ENCODE results near the gene IRAK1.

The IRAK1 gene

GRCh38 chrX:154019633-154020528 is at the start of gene IRAK1:
TSS of gene IRAK1 (minus strand) at chrX:154019902. CDS start at chrX:154019812, 90 bp downstream.
- in situ Hi-C loops (cut with MboI; ENCODE audit: low sequenced_read_pairs) = no loop called here

DNA sequence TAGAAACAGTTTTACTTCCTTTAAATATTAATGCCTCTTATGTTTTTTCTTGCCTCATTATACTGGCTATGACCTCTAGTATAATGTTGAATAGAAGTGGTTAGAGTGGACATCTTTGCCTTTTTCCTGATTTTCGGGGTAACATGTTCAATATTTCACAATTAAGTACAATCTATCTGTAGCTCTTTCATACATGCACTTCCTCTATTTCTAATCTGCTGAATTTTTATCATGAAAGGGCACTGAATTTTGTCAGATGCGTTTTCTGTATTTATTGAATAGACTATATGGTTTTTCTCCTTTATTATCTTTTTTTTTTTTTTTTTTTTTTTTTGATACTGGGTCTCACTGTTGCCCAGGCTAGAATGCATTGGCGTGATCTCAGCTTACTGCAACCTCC is 48.9 kb upstream of the IRAK1 start:
- in situ Hi-C loops (cut with MboI; ENCODE audit: low sequenced_read_pairs) = no loop called here

DNA sequence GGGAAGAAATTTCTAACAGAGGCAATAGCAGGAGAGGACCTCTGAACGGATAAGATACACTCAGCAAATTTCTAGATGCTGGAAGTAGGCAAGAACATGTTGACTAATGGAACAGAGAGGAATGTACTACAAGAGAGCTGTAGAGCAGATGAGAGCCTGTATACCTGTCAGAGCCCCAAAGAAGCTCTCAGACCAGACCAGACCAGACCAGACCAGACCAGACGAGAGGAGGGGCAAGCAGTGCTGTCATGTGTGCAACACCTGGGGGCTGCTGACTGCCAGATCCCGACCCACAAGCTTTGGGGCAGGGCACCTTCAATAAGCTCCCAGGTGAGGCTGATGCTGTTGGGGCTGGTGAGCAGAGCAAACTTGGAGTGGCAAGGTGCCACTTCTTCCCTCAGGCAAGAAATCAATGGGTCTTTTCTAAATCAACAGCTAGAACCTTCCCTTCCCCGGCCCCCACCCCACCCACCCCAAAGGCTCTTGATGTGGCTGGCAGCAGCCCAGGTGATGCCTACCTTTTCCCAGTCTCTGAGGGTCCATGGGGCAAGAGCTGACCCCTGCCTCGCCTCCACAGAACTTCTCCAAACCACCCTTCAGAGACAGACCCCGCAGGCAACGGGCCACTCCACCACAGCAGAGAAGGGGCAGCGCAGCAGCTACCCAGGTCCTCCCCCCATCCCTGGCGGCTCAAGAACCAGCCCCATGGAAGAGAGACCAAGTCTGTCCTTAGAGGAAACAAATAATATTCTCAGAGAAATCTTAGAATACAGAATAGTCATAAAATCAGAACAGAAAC is 45.1 kb upstream of the IRAK1 start:
- in situ Hi-C loops (cut with MboI; ENCODE audit: low sequenced_read_pairs) = no loop called here

DNA sequence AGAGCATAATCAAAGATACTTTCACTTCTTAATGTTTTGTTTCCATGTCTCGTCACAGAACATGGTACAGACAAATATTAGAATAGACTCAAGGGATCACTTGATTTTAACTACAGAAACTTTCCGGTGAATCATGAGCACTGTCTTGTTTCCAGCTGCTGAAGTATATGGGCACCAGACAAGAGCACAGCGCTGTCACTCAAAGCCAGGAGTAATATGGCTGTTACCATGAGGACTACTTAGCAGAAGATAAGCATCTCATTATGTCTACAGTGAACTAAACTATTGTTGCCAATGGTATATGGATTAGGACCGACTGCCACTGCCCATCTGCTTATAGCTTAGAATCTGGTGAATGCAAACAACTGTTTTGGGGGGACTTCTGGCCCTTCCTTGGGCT is 43.5 kb upstream of the IRAK1 start:
- in situ Hi-C loops (cut with MboI; ENCODE audit: low sequenced_read_pairs) = no loop called here

DNA sequence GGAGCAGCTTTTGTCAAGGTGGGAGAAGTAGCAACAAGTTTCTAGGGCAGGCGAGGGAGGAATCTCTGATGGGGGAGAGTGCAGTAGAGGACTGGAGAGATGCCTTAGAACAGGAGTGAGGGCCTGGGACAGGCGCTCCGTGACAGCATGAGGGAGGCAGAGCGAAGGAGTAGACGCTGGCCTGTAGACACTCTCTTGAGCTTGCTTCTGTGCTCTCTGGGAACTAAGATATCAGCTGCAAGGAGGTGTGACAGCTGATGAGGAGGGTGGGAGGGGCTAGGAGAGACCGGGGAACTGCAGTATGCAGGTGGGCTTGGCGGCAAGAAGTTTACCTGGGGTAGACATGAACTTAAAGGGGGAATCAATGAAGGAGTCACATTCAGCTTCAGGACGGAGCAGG is 42.1 kb upstream of the IRAK1 start:
- in situ Hi-C loops (cut with MboI; ENCODE audit: low sequenced_read_pairs) = no loop called here

- in situ Hi-C loops (cut with MboI; ENCODE audit: low sequenced_read_pairs) = no loop called here
Measured at GRCh38 chrX:154059729-154060245, 40.1 kb upstream of the IRAK1 start.

DNA sequence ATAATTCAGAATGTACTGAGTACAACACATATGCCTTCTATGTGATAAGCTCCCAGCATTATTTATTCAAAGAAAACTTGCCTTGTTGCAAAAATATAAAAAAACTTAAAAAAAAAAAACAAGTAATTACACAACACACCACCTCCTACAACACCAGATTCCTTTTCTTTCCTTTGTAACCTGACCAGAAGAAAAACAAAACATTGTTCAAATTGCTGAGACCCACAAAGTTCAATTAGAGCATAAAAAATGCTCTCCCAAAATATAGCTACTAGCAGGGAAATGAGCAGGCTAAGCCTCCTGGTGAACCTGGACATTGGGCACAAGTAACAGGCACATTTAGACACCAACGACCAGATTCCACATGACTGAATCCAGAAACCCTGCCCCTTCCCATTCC is 39.5 kb upstream of the IRAK1 start:
- in situ Hi-C loops (cut with MboI; ENCODE audit: low sequenced_read_pairs) = no loop called here

DNA sequence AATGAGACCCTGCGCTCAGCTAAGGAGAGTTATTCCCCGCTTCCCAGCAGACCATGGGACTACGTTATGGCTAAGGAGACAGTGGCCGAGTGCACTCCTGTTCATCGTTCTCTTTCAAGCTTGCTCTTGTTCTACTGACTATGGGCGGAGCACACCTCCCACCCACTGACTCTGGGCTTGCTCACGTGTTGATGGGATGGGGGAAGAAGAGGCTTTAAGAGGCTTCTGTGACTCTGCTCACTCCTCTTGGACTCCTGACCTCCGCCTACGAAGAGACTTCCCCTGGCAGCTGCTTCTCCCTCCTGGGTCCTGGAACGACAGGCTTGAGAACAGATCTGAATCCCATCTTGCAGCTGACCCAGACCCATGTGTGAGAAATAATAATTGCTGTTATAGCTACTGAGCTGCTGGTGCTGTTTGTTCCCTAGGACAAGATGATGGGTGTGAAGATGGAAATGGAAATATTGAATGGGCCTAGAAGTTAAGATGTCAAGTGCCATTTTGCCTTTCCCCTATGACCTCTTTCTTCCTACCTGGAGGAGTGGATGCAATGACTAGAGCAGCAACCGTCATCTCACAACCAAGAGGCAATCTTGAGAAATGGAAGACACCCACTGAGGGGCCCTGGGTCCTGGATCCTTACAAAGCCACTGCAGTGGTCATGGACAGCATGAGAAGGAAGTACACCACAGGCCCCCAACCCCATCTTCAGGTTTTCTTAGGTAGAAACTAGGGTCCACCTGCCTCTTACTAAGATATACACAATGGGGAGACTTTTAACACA is 38.7 kb upstream of the IRAK1 start:
- in situ Hi-C loops (cut with MboI; ENCODE audit: low sequenced_read_pairs) = no loop called here

DNA sequence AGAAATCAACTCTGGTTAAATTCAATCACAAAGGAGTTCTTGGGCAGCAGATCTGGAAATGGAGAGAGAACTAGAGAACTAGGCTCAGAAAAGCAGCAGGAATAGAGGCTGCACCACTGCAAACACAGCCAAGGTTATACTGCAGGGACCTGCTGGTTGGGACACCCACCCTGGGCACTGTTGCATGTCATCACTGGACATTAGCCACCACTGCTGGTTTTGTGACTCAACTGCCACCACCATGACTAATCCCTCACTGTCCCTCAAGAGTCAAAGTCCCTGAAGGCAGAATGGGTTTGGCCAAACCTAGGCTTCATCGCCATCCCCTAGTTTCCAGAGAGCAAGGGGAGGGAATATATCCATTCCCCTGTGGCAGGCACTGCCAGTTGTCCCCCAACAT is 38.1 kb upstream of the IRAK1 start:
- in situ Hi-C loops (cut with MboI; ENCODE audit: low sequenced_read_pairs) = no loop called here

GRCh38 chrX:154056770-154057241 is 37.1 kb upstream of the IRAK1 start:
- in situ Hi-C loops (cut with MboI; ENCODE audit: low sequenced_read_pairs) = no loop called here

DNA sequence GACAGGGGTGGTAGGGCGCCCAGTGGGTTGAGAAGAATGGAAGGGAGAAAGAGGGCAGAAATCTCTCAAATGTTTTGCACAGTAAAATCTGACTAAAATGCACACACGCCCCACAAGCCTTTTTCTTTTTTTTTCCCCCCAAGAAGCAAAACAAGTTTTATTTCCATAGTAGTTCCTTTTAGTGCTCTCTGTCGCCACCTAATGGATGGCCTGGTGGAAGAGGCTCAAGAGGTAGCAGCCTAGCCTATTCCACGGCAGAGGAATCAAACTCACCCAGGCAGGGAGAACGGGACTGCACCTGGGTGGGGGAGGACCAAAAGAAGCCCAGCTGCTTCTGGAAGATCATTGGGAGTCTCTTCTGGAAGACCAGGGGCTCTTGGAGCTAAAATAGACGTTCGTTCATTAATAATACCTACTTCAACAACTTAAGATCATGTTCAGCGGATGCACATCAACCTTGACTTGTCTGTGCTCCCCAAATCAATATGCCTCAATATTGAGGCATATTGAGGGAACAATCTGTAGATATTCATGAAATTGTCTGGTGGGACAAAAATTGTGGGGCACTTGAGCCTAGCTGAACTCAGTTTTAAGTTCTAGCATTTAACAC is 31.6 kb upstream of the IRAK1 start:
- in situ Hi-C loops (cut with MboI; ENCODE audit: low sequenced_read_pairs) = no loop called here

- in situ Hi-C loops (cut with MboI; ENCODE audit: low sequenced_read_pairs) = no loop called here
Measured at GRCh38 chrX:154050113-154050495, 30.4 kb upstream of the IRAK1 start.

GRCh38 chrX:154049209-154050112 is 29.8 kb upstream of the IRAK1 start:
- in situ Hi-C loops (cut with MboI; ENCODE audit: low sequenced_read_pairs) = no loop called here

GRCh38 chrX:154048398-154048797 is 28.7 kb upstream of the IRAK1 start:
- in situ Hi-C loops (cut with MboI; ENCODE audit: low sequenced_read_pairs) = no loop called here

DNA sequence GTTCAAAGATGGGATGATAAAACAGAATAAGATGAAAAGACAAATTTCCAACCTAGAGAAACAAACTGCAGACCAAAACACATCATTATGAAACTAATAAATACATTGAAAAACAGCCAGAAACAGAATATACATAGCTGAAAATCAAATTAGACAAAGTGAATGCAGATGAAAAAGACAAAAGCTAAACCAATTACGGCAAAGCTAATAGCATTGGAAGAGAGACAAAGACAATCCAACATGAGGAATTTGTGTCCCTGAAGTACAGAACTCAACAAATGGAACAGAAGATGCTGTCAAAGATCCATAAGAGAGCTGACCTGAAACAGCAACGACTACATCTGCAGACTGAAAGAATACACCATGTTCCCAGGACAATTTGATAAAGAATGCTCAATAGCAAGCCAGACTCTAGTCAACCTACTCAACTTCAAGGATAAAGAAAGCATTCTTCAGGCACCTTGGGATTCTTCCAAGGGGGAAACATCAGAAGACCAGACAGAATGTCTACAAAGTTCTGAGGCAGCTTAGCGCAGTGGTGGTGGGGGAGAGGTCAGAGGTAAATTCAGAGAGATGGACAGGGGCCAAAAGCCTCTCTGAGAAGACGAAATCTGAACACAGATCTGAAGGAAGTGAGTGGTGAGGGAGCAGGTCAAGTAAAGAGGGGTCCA is 27.4 kb upstream of the IRAK1 start:
- in situ Hi-C loops (cut with MboI; ENCODE audit: low sequenced_read_pairs) = no loop called here

DNA sequence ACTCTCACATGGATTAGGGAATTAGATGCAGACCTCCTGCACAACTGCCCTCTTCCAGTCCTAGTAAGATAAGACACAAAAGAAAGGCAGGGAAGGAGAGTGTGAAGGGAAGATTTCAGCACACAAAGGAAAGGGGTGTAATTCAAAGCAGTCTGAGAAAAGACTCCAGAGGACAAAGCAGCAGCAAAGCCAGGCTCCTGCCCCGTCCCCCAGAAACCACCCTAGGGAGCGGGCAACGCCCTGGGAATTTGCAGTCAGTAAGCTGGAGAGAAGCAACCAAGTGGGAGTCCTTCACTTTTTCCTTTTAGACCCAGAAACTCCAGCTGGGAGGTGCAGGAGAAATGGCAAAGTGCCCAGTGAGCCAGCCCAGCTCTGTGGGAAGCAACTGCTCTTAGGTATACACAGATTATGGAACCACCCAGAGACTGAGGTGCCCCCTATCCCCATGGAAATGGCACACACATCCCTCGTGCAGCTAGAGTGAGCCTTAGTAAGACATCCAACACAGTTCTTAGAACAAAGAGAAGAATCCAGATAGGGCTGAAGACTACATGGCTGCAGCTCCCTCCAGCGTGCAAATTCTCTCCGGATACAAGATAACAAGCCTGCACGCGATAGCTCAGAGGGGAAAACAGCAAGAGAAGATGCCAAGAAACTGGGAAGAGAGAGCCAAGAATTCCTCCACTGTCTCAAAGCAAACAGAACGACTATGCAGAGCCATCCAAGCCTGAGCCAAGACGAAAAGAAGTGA is 26.5 kb upstream of the IRAK1 start:
- in situ Hi-C loops (cut with MboI; ENCODE audit: low sequenced_read_pairs) = no loop called here

- in situ Hi-C loops (cut with MboI; ENCODE audit: low sequenced_read_pairs) = no loop called here
Measured at GRCh38 chrX:154044091-154044490, 24.4 kb upstream of the IRAK1 start.
